Measurements from ENCODE around the gene C3AR1.
"Not testable (repeated sequence)": the region's sequence is repeated elsewhere in the genome, so short reads cannot be mapped to it uniquely, and the experiment has no call there.

Gene C3AR1

GRCh38 chr12:8065991-8066594, at the start of gene C3AR1:
TSS of gene C3AR1 (minus strand) at chr12:8066359. CDS start at chr12:8060185, 6,174 bp downstream.
- in situ Hi-C loops (cut with MboI; ENCODE audit: low sequenced_read_pairs) = no loop called here

DNA sequence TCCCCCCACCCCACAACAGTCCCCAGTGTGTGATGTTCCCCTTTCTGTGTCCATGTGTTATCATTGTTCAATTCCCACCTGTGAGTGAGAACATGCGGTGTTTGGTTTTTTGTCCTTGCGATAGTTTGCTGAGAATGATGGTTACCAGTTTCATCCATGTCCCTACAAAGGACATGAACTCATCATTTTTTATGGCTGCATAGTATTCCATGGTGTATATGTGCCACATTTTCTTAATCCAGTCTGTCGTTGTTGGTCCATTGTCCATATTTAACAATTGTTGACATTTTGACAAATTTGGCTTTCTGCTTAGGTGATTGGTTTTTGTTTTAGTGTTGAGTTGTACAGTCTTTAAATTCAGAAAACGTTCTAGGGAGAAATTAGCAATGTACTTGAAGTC, 47.0 kb upstream of the C3AR1 start:
- in situ Hi-C loops (cut with MboI; ENCODE audit: low sequenced_read_pairs) = loop anchor here (25.0 kb wide), 1 partner anchor 124 kb away; the partner anchor contains the start of gene FAM90A1

- in situ Hi-C loops (cut with MboI; ENCODE audit: low sequenced_read_pairs) = loop anchor here (25.0 kb wide), 1 partner anchor 128 kb away; the partner anchor contains the start of gene FAM90A1
Measured at GRCh38 chr12:8108808-8109398, 42.7 kb upstream of the C3AR1 start.

DNA sequence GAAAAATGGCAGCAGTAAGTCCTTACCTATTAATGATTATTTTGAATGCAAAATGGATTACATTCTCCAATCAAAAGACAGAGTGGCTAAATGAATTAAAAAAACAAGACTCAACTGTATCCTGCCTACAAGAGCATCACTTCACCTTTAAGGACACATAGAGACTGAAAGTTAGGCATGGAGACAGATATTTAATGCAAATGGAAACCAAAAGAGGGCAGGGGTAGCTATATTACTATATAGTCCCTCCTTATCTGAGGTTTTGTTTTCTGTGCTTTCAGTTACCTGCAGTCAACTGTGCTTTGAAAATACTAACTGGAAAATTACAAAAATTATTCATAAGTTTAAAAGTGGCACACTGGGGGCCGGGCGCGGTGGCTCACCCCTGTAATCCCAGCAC, 33.1 kb upstream of the C3AR1 start:
- in situ Hi-C loops (cut with MboI; ENCODE audit: low sequenced_read_pairs) = no loop called here

- in situ Hi-C loops (cut with MboI; ENCODE audit: low sequenced_read_pairs) = no loop called here
Measured at GRCh38 chr12:8096281-8096915, 30.2 kb upstream of the C3AR1 start.

- in situ Hi-C loops (cut with MboI; ENCODE audit: low sequenced_read_pairs) = no loop called here
Measured at GRCh38 chr12:8093291-8093690, 27.1 kb upstream of the C3AR1 start.

GRCh38 chr12:8089716-8090115, 23.6 kb upstream of the C3AR1 start:
- in situ Hi-C loops (cut with MboI; ENCODE audit: low sequenced_read_pairs) = no loop called here

GRCh38 chr12:8089277-8089676, 23.1 kb upstream of the C3AR1 start:
- in situ Hi-C loops (cut with MboI; ENCODE audit: low sequenced_read_pairs) = not testable (repeated sequence)

DNA sequence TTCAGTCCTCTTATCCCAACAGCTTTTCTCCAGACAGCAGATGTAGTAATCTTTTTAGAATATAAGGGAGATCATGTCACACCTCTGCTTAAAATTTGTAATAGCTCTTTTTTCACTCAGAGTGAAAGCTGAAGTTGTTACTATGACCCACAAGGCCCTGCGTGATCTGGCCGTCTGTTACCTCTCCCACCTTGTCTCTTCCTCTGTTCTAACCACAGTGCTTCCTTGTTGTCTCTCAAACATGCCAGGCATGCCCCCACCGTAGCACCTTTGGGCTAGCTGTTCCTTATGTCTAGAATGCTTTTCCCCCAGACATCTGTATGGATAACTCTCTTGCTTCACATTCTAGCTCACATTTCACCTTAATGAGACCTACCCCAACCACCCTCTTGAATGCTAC, 22.4 kb upstream of the C3AR1 start:
- in situ Hi-C loops (cut with MboI; ENCODE audit: low sequenced_read_pairs) = no loop called here

- in situ Hi-C loops (cut with MboI; ENCODE audit: low sequenced_read_pairs) = no loop called here
Measured at GRCh38 chr12:8087666-8088065, 21.5 kb upstream of the C3AR1 start.

DNA sequence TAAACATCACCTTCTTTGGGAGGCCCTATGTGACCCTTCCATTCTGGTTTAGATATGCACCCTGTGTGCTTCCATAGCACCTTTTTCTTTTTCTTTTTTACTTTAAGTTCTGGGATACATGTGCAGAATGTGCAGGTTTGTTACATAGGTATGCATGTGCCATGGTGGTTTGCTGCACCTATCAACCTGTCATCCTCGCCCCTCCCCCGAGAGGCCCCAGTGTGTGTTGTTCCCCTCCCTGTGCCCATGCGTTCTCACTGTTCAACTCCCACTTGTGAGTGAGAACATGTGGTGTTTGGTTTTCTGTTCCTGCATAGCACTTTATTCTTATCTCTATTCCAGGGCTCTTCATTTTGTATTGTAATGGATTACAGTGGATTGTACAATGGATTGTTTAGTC, 18.2 kb upstream of the C3AR1 start:
- in situ Hi-C loops (cut with MboI; ENCODE audit: low sequenced_read_pairs) = not testable (repeated sequence)

GRCh38 chr12:8082808-8083100, 16.6 kb upstream of the C3AR1 start:
- in situ Hi-C loops (cut with MboI; ENCODE audit: low sequenced_read_pairs) = no loop called here

- in situ Hi-C loops (cut with MboI; ENCODE audit: low sequenced_read_pairs) = no loop called here
Measured at GRCh38 chr12:8081251-8081920, 15.2 kb upstream of the C3AR1 start.

GRCh38 chr12:8080120-8080519, 14.0 kb upstream of the C3AR1 start:
- in situ Hi-C loops (cut with MboI; ENCODE audit: low sequenced_read_pairs) = no loop called here

GRCh38 chr12:8078916-8079315, 12.8 kb upstream of the C3AR1 start:
- in situ Hi-C loops (cut with MboI; ENCODE audit: low sequenced_read_pairs) = no loop called here

DNA sequence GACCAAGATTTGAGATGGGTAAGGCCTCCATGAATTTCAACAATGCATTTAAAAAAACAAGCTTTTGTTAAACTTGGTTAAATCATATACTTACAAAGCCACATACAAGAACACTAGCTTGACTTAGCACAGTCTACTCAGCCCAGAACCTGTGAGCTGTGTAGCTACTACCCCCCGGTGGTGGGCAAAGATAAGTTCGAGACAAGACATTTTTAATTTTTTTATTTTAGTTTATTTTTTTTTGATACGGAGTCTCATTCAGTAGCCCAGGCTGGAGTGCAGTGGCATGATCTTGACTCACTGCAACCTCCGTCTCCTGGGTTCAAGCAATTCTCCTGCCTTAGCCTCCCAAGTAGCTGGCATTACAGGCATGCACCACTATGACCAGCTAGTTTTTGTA, 12.2 kb upstream of the C3AR1 start:
- in situ Hi-C loops (cut with MboI; ENCODE audit: low sequenced_read_pairs) = no loop called here

- in situ Hi-C loops (cut with MboI; ENCODE audit: low sequenced_read_pairs) = no loop called here
Measured at GRCh38 chr12:8077207-8077606, 11.0 kb upstream of the C3AR1 start.

DNA sequence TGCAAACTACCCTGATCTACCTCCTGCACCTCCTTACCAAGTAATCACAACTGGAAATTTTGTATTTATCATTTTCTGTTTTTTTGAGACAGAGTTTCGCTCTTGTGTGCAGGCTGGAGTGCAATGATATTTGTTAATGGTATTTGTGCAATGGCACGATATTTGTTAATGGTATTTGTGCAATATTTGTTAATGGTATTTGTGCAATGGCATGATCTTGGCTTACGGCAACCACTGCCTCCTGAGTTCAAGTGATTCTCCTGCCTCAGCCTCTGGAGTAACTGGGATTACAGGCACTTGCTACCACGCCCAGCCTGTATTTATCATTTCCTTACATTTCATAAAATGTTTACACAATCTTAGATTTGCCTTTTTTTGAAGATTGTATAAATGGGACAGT, 10.2 kb upstream of the C3AR1 start:
- in situ Hi-C loops (cut with MboI; ENCODE audit: low sequenced_read_pairs) = no loop called here

DNA sequence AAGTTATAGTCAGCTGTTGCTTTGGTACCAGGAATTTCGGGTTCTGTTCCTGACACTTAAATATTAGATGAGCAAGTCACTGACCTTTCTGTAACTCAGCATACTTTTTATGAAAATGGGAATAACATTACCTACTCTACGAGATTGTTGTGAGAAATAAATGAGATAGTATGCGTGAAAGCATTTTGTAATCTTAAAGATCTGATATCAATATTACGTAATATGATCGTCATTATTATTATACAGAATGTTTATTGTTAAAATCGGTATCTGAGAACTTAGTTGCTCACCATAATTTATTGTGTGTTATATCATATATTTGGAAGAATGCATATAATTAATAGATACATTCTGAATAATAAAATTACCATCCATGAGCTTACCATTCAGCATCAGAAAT, 9.8 kb upstream of the C3AR1 start:
- in situ Hi-C loops (cut with MboI; ENCODE audit: low sequenced_read_pairs) = no loop called here

DNA sequence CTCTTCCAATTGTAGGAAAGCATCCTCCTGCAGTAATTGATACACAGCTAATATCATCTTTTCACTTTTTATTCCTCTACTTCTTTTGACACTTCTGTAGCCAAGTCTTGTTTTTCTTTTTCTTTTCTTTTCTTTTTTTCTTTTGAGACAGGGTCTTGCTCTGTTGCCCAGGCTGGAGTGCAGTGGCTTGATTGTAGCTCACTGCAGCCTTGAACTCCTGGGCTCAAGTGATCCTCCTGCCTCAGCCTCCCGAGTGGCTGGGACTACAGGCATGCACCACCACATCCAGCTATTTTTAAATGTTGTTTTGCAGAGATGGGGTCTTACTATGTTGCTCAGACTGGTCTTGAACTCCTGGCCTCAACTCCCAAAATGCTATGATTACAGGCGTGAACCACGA, 5.7 kb upstream of the C3AR1 start:
- in situ Hi-C loops (cut with MboI; ENCODE audit: low sequenced_read_pairs) = not testable (repeated sequence)

DNA sequence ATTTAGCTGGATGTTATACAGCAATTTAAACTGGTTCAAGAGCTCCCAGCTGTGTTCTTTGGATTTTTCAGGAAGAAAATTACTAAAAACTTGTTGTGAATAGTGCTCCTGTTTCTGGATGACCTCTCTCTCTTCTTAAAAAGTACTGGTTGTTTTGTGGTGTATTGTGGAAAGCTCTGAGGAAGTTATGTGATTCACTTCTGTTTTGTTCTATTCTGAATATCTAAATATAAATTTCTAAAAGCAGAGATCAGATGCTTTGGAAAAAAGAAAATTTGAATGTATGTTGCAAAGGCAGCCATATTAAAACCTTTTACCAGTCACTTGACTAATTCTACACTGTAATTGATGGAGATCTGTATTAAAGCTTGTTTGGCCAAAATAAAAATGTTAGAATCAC, 3.4 kb upstream of the C3AR1 start:
- in situ Hi-C loops (cut with MboI; ENCODE audit: low sequenced_read_pairs) = no loop called here

GRCh38 chr12:8064131-8064530, 2.0 kb downstream of the C3AR1 start:
- in situ Hi-C loops (cut with MboI; ENCODE audit: low sequenced_read_pairs) = no loop called here

All from HL-60/S4 treated with phorbol 12-myristate 13-acetate at 8.2 ng/mL for 4 days and 3 days (cell line).